ENCODE results near the gene GRIN3B. TPM values are rescaled to one million over a fixed set of nuclear protein-coding genes. Genes with fewer than 3 reads are reported as not detected.

Gene GRIN3B
- total and polyA plus RNA-seq, 2 of the 4 experiments (the other 2 are of a cell fraction), result under 0.01 to 0.91 TPM

GRCh38 chr19:993831-994393, 6.3 kb upstream of the GRIN3B start:
- no peak overlapping the region for H2AK9ac ChIP-seq (replicated peaks; ENCODE audit: low read depth, low read length, poor library complexity)
- H3K14ac ChIP-seq (replicated peaks; ENCODE audit: low read depth, low read length), result no peak overlapping the region
- no peak overlapping the region for H3K4me3 ChIP-seq (ENCODE audit: insufficient read depth, low read depth, low read length)
- no peaks in the 10 kb centered on the region for H3K9me3 ChIP-seq (ENCODE audit: control insufficient read depth, insufficient read depth, low read length)
- no peak overlapping the region for H3K9ac ChIP-seq (ENCODE audit: low read depth, low read length)
- peaks cover 27% of the 10 kb centered on the region for H3K27me3 ChIP-seq (ENCODE audit: control insufficient read depth, insufficient read depth, low read length)
- no peaks in the 10 kb centered on the region; a peak in 1 of 4 replicates for H3K79me1 ChIP-seq (ENCODE audit: low read depth in 1 of 2, low read length in 2 of 2)
- ChIA-PET POLR2A (ENCODE audit: unreplicated experiment) (no interaction called here), CTCF (no interaction called here)
- dilution Hi-C loops (cut with HindIII; ENCODE audit: low sequenced_read_pairs, unreplicated experiment), result no loop called here
- ATAC-seq (ENCODE audit: low read depth) (no peak), DNase-seq (no peak)
- H2AK5ac ChIP-seq (ENCODE audit: low read depth, low read length), result no peak overlapping the region
- 93% methylated on average over 26 of the region's 43 CpGs; no CpG with 5 or more reads in 1 of the 2 experiments for WGBS, 2 experiments (ENCODE audit: extremely low coverage in 2 of 2, insufficient read length in 1 of 2)
- peaks cover 5% of the 10 kb centered on the region for H3K4me1 ChIP-seq (ENCODE audit: control insufficient read depth, insufficient read depth, low read length)
- intact Hi-C loops (cut with micrococcal nuclease), result no loop called here
- no peak overlapping the region for H4K91ac ChIP-seq (ENCODE audit: insufficient read depth, low read depth, low read length)
- no TSS peak for BruUV-seq (replicated peaks)
- H3K4ac ChIP-seq (ENCODE audit: low read depth, low read length), result no peak overlapping the region
- no peak overlapping the region for H4K5ac ChIP-seq (ENCODE audit: low read depth, low read length)
- no peak overlapping the region for H3K18ac ChIP-seq (ENCODE audit: low read depth, low read length)
- H3K4me2 ChIP-seq (ENCODE audit: low read depth, low read length), result no peak overlapping the region
- TF ChIP-seq SMC3 (IDR thresholded peaks at IDR 0.05; ENCODE audit: low read depth, low read length) (no peak), CTCF (conservative IDR thresholded peaks at IDR 0.05; ENCODE audit: low read depth, low read length) (no peak), MAFK (IDR thresholded peaks at IDR 0.05; ENCODE audit: low read depth, low read length) (no peak), RAD21 (IDR thresholded peaks at IDR 0.05; ENCODE audit: low read length) (no peak), FOS (IDR thresholded peaks at IDR 0.05; ENCODE audit: low read depth, low read length) (no peak), BHLHE40 (IDR thresholded peaks at IDR 0.05; ENCODE audit: low read depth, low read length) (no peak), MXI1 (IDR thresholded peaks at IDR 0.05; ENCODE audit: borderline replicate concordance, low read depth, low read length) (no peak), POLR2A (IDR thresholded peaks at IDR 0.05; ENCODE audit: low read depth, low read length) (no peak), RFX5 (IDR thresholded peaks at IDR 0.05; ENCODE audit: low read depth, low read length) (no peak), NFE2L2 (IDR thresholded peaks at IDR 0.05; ENCODE audit: low read depth, low read length) (no peak), CEBPB (IDR thresholded peaks at IDR 0.05; ENCODE audit: low read depth, low read length) (no peak), MAZ (IDR thresholded peaks at IDR 0.05; ENCODE audit: borderline replicate concordance, low read depth, low read length) (no peak), ELK1 (IDR thresholded peaks at IDR 0.05; ENCODE audit: borderline replicate concordance, low read depth, low read length) (no peak), RCOR1 (IDR thresholded peaks at IDR 0.05; ENCODE audit: insufficient replicate concordance, low read length) (no peak), CHD1 (IDR thresholded peaks at IDR 0.05; ENCODE audit: low read depth, low read length) (no peak)
- H4K8ac ChIP-seq (ENCODE audit: low read depth in 2 of 2, low read length in 2 of 2), result no peak overlapping the region
- no peak overlapping the region for H2BK15ac ChIP-seq (ENCODE audit: low read depth, low read length)
- in situ Hi-C loops (cut with MboI; ENCODE audit: low sequenced_read_pairs), result no loop called here
- no peak overlapping the region for H2AFZ ChIP-seq (replicated peaks; ENCODE audit: low read length, poor library complexity)
- no peak overlapping the region for H2BK20ac ChIP-seq (ENCODE audit: low read depth, low read length)
- peaks cover 1% of the 10 kb centered on the region; the same call in 1 of the 2 replicates for H4K20me1 ChIP-seq (ENCODE audit: insufficient read depth, low read length)
- no peak overlapping the region for H2BK5ac ChIP-seq (ENCODE audit: low read depth, low read length, poor library complexity, severe bottlenecking)
- peaks cover 34% of the 10 kb centered on the region for H3K36me3 ChIP-seq (ENCODE audit: control insufficient read depth, insufficient read depth, low read length)
- no peak overlapping the region for H3K23ac ChIP-seq (ENCODE audit: low read depth, low read length)
- H3K56ac ChIP-seq (ENCODE audit: extremely low read depth, insufficient read depth, low read length), result no peak overlapping the region
- H3K9me1 ChIP-seq (ENCODE audit: insufficient read depth, low read length), result no peaks in the 10 kb centered on the region
- no peak overlapping the region for H3K27ac ChIP-seq (ENCODE audit: insufficient read depth, low read length)
- no peak overlapping the region for H2BK120ac ChIP-seq (ENCODE audit: low read depth, low read length)

All from IMR-90 (cell line).